Neural progenitor cell (in vitro differentiated cells): ENCODE measurements around the gene ATM. TPM values are rescaled to one million over a fixed set of nuclear protein-coding genes. Genes with fewer than 3 reads are reported as not detected.
A peak's percentile ranks its signal among the peaks of the same experiment; 100 is the strongest.

Experiments used
- DNase-seq: peaks from one replicate; pipeline ENCODE4 v3.0.0-alpha.2; 2016; ENCODE audit warnings: low spot score
- H2AFZ ChIP-seq: fragments of 200-600 bp; sonication (generic); replicated peaks from 2 replicates; pipeline ENCODE4 v1.6.1; 2016; ENCODE audit warnings: antibody characterized with exemption
- H3F3A ChIP-seq: fragments of 200-600 bp; sonication (generic); 2 replicates; pipeline ENCODE4 v1.6.1; 2016; ENCODE audit warnings: antibody characterized with exemption, low read depth
- H3K27ac ChIP-seq: fragments of 200-600 bp; sonication (generic); 2 replicates; pipeline ENCODE4 v1.5.1; 2016; ENCODE audit warnings: mild to moderate bottlenecking
- H3K27me3 ChIP-seq: fragments of 200-600 bp; sonication (generic); 2 replicates; pipeline ENCODE4 v1.6.1; 2016; ENCODE audit warnings: mild to moderate bottlenecking, moderate library complexity
- H3K36me3 ChIP-seq: fragments of 200-600 bp; sonication (generic); 2 replicates; pipeline ENCODE4 v1.5.1; 2016
- H3K4me1 ChIP-seq: fragments of 200-600 bp; sonication (generic); 2 replicates; pipeline ENCODE4 v1.6.1; 2016; ENCODE audit warnings: mixed run types
- H3K4me2 ChIP-seq: fragments of 200-600 bp; sonication (generic); 2 replicates; pipeline ENCODE4 v1.6.1; 2016
- H3K4me3 ChIP-seq: fragments of 200-600 bp; sonication (generic); 2 replicates; pipeline ENCODE4 v1.5.1; 2016
- H3K79me2 ChIP-seq: fragments of 200-600 bp; sonication (generic); 2 replicates; pipeline ENCODE4 v1.6.1; 2016; ENCODE audit warnings: low read depth
- H3K9ac ChIP-seq: fragments of 200-600 bp; sonication (generic); 2 replicates; pipeline ENCODE4 v1.6.1; 2016
- H3K9me3 ChIP-seq: fragments of 200-600 bp; sonication (generic); 2 replicates; pipeline ENCODE4 v1.5.1; 2016; ENCODE audit warnings: low read depth
- H4K20me1 ChIP-seq: fragments of 200-600 bp; sonication (generic); 2 replicates; pipeline ENCODE4 v1.6.1; 2016; ENCODE audit warnings: low read depth
- H3K27ac Mint-ChIP-seq: 3 replicates; pipeline ENCODE4 v1.8.0; 2021; ENCODE audit warnings: mixed read lengths
- H3K27me3 Mint-ChIP-seq: 2 replicates; pipeline ENCODE4 v1.8.0; 2022; ENCODE audit warnings: low read depth, mild to moderate bottlenecking, inconsistent platforms, moderate library complexity, mixed read lengths; ENCODE audit not compliant: insufficient read depth
- H3K36me3 Mint-ChIP-seq: 3 replicates; pipeline ENCODE4 v1.8.0; 2021; ENCODE audit warnings: mixed read lengths
- H3K4me1 Mint-ChIP-seq: 3 replicates; pipeline ENCODE4 v1.8.0; 2021; ENCODE audit warnings: mixed read lengths
- H3K4me3 Mint-ChIP-seq: 3 replicates; pipeline ENCODE4 v1.8.0; 2021; ENCODE audit warnings: mild to moderate bottlenecking, moderate library complexity, mixed read lengths
- H3K9me3 Mint-ChIP-seq: 3 replicates; pipeline ENCODE4 v1.8.0; 2020; ENCODE audit warnings: mixed read lengths
- CTCF ChIP-seq: fragments of 200-600 bp; sonication (generic); IDR thresholded peaks from 2 replicates; pipeline ENCODE4 v1.5.1; 2017; ENCODE audit warnings: antibody characterized with exemption, mild to moderate bottlenecking
- EZH2 ChIP-seq: fragments of 200-600 bp; sonication (generic); IDR thresholded peaks from 2 replicates; pipeline ENCODE4 v1.6.1; 2017; ENCODE audit warnings: antibody characterized with exemption, mild to moderate bottlenecking, moderate library complexity
- EZH2phosphoT487 ChIP-seq: fragments of 200-600 bp; sonication (generic); IDR thresholded peaks from 2 replicates; pipeline ENCODE4 v1.6.1; 2017; ENCODE audit warnings: antibody characterized with exemption
- total RNA-seq: library from RNA; depleted of rRNA; stranded (reverse); fragments of >200 nt; gene quantifications from 2 replicates; pipeline ENCODE4 v1.2.3, GENCODE V29; 2015; ENCODE audit warnings: low replicate concordance

ATM gene
- total RNA-seq, 1 donor from 2014 or later, result 105 TPM

DNA sequence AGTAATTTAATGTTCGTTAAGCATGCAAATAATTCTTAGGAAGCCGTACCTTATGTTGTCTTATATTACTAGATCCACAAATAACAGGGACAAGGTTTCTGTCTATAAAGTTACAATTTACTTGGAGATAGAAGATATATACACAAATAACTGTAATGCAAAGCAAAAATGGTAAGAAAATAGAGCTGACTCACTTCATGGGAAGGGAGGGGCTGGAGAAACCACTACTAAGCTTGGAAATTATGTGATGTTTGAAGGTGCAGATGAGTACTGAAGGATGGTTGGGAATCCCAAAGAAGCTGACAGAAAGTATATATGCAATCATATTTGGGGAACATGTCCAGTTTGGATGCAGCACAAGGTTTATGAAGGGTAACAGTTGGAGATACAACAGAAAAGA lies 4.4 kb upstream of the ATM start:
- peak overlapping the region; percentile 98 for H3K4me2 ChIP-seq
- H3K4me3 Mint-ChIP-seq, result no peak overlapping the region
- H3K36me3 ChIP-seq, result no peaks in the 10 kb centered on the region

DNA sequence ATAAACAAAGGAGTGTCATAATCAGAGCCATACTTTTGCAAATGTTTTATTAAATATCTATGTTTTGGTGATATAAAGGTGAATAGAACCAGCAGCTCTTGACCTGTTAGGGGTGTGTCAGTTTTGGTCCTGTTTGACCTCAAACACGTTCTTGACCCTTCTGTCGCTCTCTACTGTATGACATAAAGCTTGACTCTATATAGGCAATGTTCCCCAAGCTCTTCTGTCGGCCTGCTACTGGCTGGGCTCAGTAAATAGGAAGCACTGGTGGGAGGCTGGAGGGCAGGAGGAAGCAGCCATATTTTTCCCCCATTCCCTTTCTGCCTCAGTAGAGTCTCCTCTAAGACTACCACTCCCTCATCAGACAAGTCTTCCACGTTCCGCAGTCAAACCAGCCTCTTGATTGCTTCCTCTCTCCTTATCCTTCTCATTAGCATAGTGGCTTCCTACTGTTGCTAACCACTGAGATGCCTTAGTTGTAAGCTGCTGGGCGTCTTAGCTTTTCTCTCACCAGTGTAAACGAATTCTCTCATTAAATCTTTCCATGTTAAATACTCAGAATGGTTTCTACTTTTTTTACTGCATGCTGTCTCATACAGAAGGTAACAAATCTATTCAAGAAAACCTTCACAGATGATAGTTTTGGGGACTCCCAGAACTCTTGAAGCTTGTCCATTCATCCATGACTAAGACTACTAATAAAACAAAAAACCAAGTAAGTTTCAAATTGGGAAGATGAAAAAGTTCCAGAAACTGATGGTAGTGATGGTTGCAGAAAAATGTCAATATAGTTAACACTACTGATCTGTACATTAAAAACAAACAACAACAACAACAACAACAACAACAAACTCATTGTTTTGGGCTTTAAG lies 3.7 kb upstream of the ATM start:
- Histone ChIP-seq H3K9me3 (no peaks in the 10 kb centered on the region), H3K79me2 (peaks cover 90% of the 10 kb centered on the region), H3K36me3 (no peaks in the 10 kb centered on the region), H3K27ac (no peak overlapping the region), H4K20me1 (peaks cover 69% of the 10 kb centered on the region), H2AFZ (no peak overlapping the region), H3K27me3 (no peaks in the 10 kb centered on the region), H3K4me2 (peak overlapping the region; percentile 98), H3K4me3 (peak overlapping the region; percentile 86), H3F3A (peaks cover 30% of the 10 kb centered on the region), H3K4me1 (peaks cover 30% of the 10 kb centered on the region), H3K9ac (no peak overlapping the region)
- DNase-seq, result peak; percentile 60
- Mint-ChIP-seq H3K27me3 (peaks cover 2% of the 10 kb centered on the region), H3K9me3 (no peaks in the 10 kb centered on the region), H3K36me3 (peaks cover 2% of the 10 kb centered on the region), H3K4me3 (no peak overlapping the region), H3K27ac (no peak overlapping the region), H3K4me1 (peaks cover 24% of the 10 kb centered on the region)
- no peak for TF ChIP-seq EZH2
- no peak for TF ChIP-seq EZH2phosphoT487
- TF ChIP-seq CTCF, result no peak

More for the DNA sequence above, 4.4 kb upstream of the ATM start:
- peaks cover 25% of the 10 kb centered on the region for H3F3A ChIP-seq
- Mint-ChIP-seq H3K27me3 (peaks cover 2% of the 10 kb centered on the region), H3K27ac (no peak overlapping the region), H3K4me1 (peaks cover 24% of the 10 kb centered on the region), H3K9me3 (no peaks in the 10 kb centered on the region), H3K36me3 (peaks cover 7% of the 10 kb centered on the region)
- H3K4me1 ChIP-seq, result peaks cover 26% of the 10 kb centered on the region
- H4K20me1 ChIP-seq, result peaks cover 73% of the 10 kb centered on the region
- H3K79me2 ChIP-seq, result peaks cover 90% of the 10 kb centered on the region
- H3K9me3 ChIP-seq, result no peaks in the 10 kb centered on the region
- no peaks in the 10 kb centered on the region for H3K27me3 ChIP-seq
- no peak overlapping the region for H3K9ac ChIP-seq
- H3K27ac ChIP-seq, result no peak overlapping the region
- no peak overlapping the region for H2AFZ ChIP-seq
- no peak for DNase-seq
- H3K4me3 ChIP-seq, result no peak overlapping the region
- TF ChIP-seq CTCF (no peak), EZH2 (no peak), EZH2phosphoT487 (no peak)

DNA sequence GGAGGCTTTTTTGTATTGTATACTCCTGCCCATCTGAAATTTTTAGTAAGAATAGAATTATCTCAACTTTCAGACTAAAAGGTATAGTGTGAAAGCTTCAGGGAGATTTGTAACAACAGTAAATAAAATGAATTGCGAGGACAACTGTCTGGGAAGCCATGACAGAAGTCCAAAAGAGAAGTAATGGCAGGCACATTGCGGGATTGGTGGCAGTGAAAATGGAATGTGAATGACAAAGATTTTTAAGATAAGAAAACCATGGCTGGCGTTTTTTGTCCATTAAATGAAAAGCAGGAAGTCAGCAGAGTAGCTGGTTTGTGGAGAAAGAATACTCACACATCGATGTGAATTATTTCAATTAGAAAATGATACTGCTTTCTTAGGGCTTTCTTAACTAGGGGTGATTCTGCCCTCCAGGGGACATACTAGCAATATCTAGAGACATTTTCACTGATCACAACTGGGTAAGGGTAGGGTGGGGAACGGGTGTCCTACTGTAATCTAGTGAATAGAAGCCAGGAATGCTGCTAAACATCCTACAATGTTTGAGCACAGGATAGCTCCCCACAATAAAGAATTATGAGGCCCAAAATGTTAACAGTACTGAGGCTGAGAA lies 2.0 kb upstream of the ATM start:
- Histone ChIP-seq H2AFZ (no peak overlapping the region), H3K27me3 (no peaks in the 10 kb centered on the region), H4K20me1 (peaks cover 72% of the 10 kb centered on the region), H3K4me3 (peak overlapping the region; percentile 86), H3K36me3 (no peaks in the 10 kb centered on the region), H3K27ac (no peak overlapping the region), H3K79me2 (peaks cover 90% of the 10 kb centered on the region), H3K9me3 (no peaks in the 10 kb centered on the region), H3K9ac (peak overlapping the region; percentile 91), H3K4me1 (peaks cover 40% of the 10 kb centered on the region), H3K4me2 (peak overlapping the region; percentile 98), H3F3A (peaks cover 30% of the 10 kb centered on the region)
- Mint-ChIP-seq H3K9me3 (no peaks in the 10 kb centered on the region), H3K4me1 (peaks cover 35% of the 10 kb centered on the region), H3K27ac (peak overlapping the region; percentile 61), H3K4me3 (no peak overlapping the region), H3K27me3 (peaks cover 2% of the 10 kb centered on the region), H3K36me3 (no peaks in the 10 kb centered on the region)
- TF ChIP-seq CTCF (no peak), EZH2phosphoT487 (no peak)
- no peak for DNase-seq
